ENCODE measurements around the gene WLS. TPM values are rescaled to one million over a fixed set of nuclear protein-coding genes. Genes with fewer than 3 reads are reported as not detected.

Gene WLS
- total and polyA plus RNA-seq, 12 donors = 31.7 to 123 (median 101) TPM

- peak overlapping the region in 1 of 10 donors; percentile 19 for H3K27ac ChIP-seq
- H3K36me3 ChIP-seq = peaks cover 0 to 3% (median 0%) of the 10 kb centered on the region in 9 donors
- TF ChIP-seq, protein P1, sequence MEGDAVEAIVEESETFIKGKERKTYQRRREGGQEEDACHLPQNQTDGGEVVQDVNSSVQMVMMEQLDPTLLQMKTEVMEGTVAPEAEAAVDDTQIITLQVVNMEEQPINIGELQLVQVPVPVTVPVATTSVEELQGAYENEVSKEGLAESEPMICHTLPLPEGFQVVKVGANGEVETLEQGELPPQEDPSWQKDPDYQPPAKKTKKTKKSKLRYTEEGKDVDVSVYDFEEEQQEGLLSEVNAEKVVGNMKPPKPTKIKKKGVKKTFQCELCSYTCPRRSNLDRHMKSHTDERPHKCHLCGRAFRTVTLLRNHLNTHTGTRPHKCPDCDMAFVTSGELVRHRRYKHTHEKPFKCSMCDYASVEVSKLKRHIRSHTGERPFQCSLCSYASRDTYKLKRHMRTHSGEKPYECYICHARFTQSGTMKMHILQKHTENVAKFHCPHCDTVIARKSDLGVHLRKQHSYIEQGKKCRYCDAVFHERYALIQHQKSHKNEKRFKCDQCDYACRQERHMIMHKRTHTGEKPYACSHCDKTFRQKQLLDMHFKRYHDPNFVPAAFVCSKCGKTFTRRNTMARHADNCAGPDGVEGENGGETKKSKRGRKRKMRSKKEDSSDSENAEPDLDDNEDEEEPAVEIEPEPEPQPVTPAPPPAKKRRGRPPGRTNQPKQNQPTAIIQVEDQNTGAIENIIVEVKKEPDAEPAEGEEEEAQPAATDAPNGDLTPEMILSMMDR (IDR thresholded peaks at IDR 0.05) = no peak
- H3K4me1 ChIP-seq = peaks cover 0 to 4% (median 0%) of the 10 kb centered on the region in 9 donors
- DNase-seq = no peak
- intact Hi-C loops (cut with DNase I) = no loop called here
- peaks cover 0 to 8% (median 0%) of the 10 kb centered on the region in 11 donors for H3K9me3 ChIP-seq
- no peak overlapping the region for H3K4me3 ChIP-seq
- peak in 6 of 8 donors; percentile 33 to 86 (median 70) for ATAC-seq
- no peaks in the 10 kb centered on the region for H3K27me3 ChIP-seq
Measured at GRCh38 chr1:68093737-68094136, 138.6 kb downstream of the WLS start.

GRCh38 chr1:68087184-68087583, 145.1 kb downstream of the WLS start:
- peaks cover 0 to 12% (median 0%) of the 10 kb centered on the region in 11 donors for H3K9me3 ChIP-seq
- intact Hi-C loops (cut with DNase I) = no loop called here
- DNase-seq = no peak
- WGBS, 2 donors = 61 to 66% methylated on average over 4 of the region's 4 CpGs
- H3K27me3 ChIP-seq = no peaks in the 10 kb centered on the region
- H3K4me3 ChIP-seq = no peak overlapping the region
- H3K36me3 ChIP-seq = no peaks in the 10 kb centered on the region
- H3K27ac ChIP-seq = no peak overlapping the region
- TF ChIP-seq, protein P1 (IDR thresholded peaks at IDR 0.05) = no peak
- ATAC-seq = no peak
- H3K4me1 ChIP-seq = no peaks in the 10 kb centered on the region

DNA sequence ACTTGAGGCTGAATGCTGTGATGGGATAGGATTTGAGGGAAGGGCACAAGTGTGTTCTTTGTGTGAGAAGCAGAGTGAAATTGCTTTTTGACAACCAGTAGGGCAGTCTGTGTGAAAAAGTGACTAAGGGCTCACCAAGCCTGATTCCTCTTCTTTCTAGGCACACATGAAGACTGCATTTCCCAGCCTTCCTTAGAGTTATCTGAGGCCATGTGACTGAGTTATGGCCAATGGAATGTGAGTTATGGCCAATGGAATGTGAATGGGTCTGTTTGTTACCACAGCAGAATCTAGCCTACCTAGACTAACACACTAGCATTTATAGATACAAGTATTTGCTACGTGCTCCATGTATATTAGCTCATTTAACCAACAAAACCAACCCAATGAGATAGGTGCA, 146.6 kb downstream of the WLS start:
- DNase-seq (no peak), ATAC-seq (no peak)
- no peaks in the 10 kb centered on the region for H3K27me3 ChIP-seq
- H3K4me1 ChIP-seq = no peaks in the 10 kb centered on the region
- WGBS, 2 donors = 91 to 92% methylated on average over 1 of the region's 1 CpG
- no peak overlapping the region for H3K27ac ChIP-seq
- intact Hi-C loops (cut with DNase I) = no loop called here
- H3K9me3 ChIP-seq = peaks cover 0 to 12% (median 0%) of the 10 kb centered on the region in 11 donors
- no peak overlapping the region for H3K4me3 ChIP-seq
- TF ChIP-seq, protein P1 (IDR thresholded peaks at IDR 0.05) = no peak
- no peaks in the 10 kb centered on the region for H3K36me3 ChIP-seq

DNA sequence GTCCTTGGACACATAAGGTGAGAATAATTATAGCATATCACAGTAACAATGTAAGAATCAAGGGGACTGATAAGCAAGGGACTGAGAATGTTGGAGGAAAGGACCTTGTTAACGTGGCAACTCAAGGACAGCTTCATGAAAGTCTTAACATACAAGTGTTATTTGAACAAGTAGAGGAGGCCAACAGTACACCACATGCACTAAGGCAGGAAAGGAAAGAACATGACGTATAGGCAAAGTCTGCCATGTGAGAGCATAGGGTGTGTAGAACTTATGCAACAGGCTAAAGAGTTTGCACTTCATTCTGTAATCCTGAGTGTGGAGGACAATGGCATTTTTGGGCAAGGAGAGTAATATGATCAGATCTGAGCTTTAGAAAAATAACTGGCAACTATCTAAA, 148.6 kb downstream of the WLS start:
- Histone ChIP-seq H3K4me3 (no peak overlapping the region), H3K27me3 (no peaks in the 10 kb centered on the region), H3K9me3 (peaks cover 0 to 11% (median 0%) of the 10 kb centered on the region in 11 donors), H3K36me3 (no peaks in the 10 kb centered on the region), H3K27ac (no peak overlapping the region), H3K4me1 (no peaks in the 10 kb centered on the region)
- DNase-seq (no peak), ATAC-seq (no peak)
- WGBS, 2 donors = 44 to 46% methylated on average over 2 of the region's 2 CpGs
- intact Hi-C loops (cut with DNase I) = no loop called here
- TF ChIP-seq, protein P1 (IDR thresholded peaks at IDR 0.05) = no peak
